HG03460 (cell line): ENCODE measurements around the gene B4GALT3.
A peak's percentile ranks its signal among the peaks of the same experiment; 100 is the strongest.

Source experiments
- ATAC-seq: cut with Tn5 transposase; IDR thresholded peaks from one replicate; pipeline ENCODE4 v1.9.1; 2021; ENCODE audit not compliant: unreplicated experiment

Gene B4GALT3

DNA sequence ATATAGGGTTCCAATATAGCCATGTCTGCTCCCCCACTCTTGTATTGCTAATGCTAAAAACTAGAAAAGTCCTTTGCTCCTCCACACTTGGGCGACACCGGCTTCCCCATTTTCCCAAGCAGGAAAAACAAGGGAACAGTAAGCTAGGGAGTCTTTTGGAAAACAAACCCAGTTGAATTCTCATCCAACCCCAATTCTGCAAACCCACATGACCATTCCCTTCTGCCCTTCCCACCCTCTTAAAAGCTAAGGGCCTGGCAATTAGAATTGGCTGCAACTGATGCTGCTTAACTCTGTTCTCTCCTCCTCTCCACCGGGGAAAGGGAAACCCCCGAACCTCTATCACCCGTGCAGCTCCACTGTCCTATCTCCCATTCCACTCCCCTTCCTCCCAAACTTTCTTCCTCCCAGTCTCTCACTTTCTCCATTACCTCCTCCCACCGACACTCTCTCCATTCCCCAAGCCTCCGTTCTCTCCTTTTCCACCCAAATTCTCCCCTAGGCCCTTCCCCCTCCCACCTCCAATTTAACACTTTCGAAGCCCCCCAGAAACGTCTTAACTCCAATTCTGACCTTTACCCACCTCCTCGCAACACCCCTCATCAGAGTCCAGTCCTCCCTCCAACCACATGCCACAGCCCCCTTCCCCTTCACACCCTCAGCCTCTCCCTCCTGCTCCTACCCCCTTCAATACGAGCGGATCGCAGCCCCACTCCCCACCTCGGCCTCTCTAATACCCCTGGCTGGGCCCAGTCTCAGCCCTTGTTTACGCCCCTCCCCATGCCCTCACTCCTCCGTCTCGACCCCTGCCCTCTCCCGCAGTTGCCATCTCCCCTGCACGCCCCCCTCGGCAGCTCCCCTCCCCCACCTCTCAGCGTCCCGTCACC, 45.5 kb downstream of the B4GALT3 start:
- peak; percentile 5 for ATAC-seq

GRCh38 chr1:161130266-161130665, 47.0 kb downstream of the B4GALT3 start:
- no peak for ATAC-seq

- ATAC-seq: no peak
Measured at GRCh38 chr1:161128591-161129420, 48.5 kb downstream of the B4GALT3 start.

GRCh38 chr1:161127649-161128048, 49.7 kb downstream of the B4GALT3 start:
- ATAC-seq: no peak

DNA sequence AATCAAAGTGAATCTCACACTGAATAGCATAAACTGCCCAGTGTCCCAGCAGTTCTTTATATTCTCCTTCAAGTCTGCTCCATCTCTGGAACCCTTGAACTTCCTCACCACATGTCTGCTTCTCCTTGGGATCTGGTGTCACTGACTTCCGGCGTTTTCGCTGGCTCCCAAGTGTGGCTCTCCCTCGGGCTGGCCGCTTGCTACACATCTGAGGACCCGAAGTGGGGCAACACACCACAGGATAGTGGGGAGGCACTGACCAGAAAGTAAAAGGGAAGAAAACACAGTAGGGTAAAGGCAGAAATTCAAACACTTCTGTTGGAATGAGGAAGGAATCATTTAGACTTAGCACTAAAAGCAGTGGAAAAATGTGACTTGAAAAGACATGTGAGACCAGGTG, 54.3 kb downstream of the B4GALT3 start:
- no peak for ATAC-seq

DNA sequence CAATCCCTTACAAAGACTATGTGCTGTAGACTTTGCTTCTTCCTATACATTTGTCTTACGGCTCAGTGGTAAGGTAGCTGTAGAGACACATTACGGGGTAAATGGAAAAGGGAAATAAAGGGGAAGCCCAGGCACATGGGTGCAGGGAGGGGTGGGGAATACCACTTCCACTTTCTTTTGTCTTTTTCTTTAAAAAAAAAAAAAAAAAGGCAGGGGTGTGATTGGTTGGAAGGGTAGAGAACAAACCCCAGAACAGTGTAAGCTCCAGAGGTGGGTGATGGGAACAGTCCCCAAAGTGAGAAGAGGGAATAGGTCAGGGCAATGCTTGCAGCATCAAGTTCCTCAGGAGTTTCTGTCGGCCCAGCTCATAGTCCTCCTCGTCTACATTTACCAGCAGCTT, 55.5 kb downstream of the B4GALT3 start:
- no peak for ATAC-seq
